K562 (cell line): ENCODE results near the gene SPATA13. TPM values are rescaled to one million over a fixed set of nuclear protein-coding genes. Genes with fewer than 3 reads are reported as not detected.

Experiments used
- ATAC-seq: fragments of 200-7000 bp; cut with Tn5 transposase; 3 replicates; pipeline ENCODE4 v1.9.1; 2020; ENCODE audit warnings: moderate library complexity
- BruUV-seq: library from RNA; stranded (reverse); fragments of 400-500 nt; replicated peaks from 2 replicates; lab custom pipeline; 2021; lab: Mats Ljungman, UMichigan
- CTCF ChIA-PET: fragments of 300-600 bp; formaldehyde crosslinking; extraction: SDS; loops from one replicate; lab custom pipeline; 2021; ENCODE audit warnings: low intra/inter-chr PET ratio; lab: Yijun Ruan, JAX
- POLR2A ChIA-PET: fragments of 300-600, 350-650 bp; sonication (Branson Sonifier 250); formaldehyde crosslinking; extraction: SDS; loops from one replicate; lab custom pipeline; 2021; ENCODE audit warnings: antibody characterized with exemption, inconsistent platforms; lab: Yijun Ruan, JAX
- DNase-seq, 4 experiments: peaks; one replicate each; pipeline versions ENCODE4 v3.0.0 to v3.0.0-alpha.2; 2011 to 2018; ENCODE audit warnings: low spot score in 3 of 4, mixed read lengths in 3 of 4; ENCODE audit errors: extremely low read depth in 1 of 4
- FAIRE-seq: peaks from 2 replicates; lab custom pipeline; 2011; peaks lifted over from hg19 to GRCh38; lab: Jason Lieb, UNC
- H2AFZ ChIP-seq: 2 replicates; pipeline ENCODE4 v1.6.0; 2011; ENCODE audit warnings: low read depth, low read length, control low read depth, inconsistent platforms
- H3K27ac ChIP-seq: fragments of 200-600 bp; 3 replicates; pipeline ENCODE4 v1.8.0; 2011; ENCODE audit warnings: low read depth, mild to moderate bottlenecking, control low read depth, inconsistent platforms, low read length, moderate library complexity, mixed read lengths; ENCODE audit errors: extremely low read depth
- H3K27me3 ChIP-seq, 2 experiments: fragments of 300-600 bp in 1 of 2; 2 replicates in 1 of 2; 3 replicates in 1 of 2; pipeline versions ENCODE4 v1.6.0 to v1.8.0; 2011; ENCODE audit warnings: inconsistent platforms in 2 of 2, low read length in 2 of 2, mild to moderate bottlenecking in 1 of 2, mixed read lengths in 1 of 2, moderate library complexity in 1 of 2; ENCODE audit not compliant: control insufficient read depth in 2 of 2, insufficient read depth in 2 of 2
- H3K36me3 ChIP-seq: fragments of 300-600 bp; 3 replicates; pipeline ENCODE4 v1.8.0; 2011; ENCODE audit warnings: mild to moderate bottlenecking, low read length, inconsistent platforms; ENCODE audit not compliant: control insufficient read depth, insufficient read depth
- H3K4me1 ChIP-seq, 2 experiments: fragments of 200-600 bp in 1 of 2; replicated peaks in 1 of 2; 2 replicates in 1 of 2; 3 replicates in 1 of 2; pipeline versions ENCODE4 v1.5.1 to v1.8.0; 2011; ENCODE audit warnings: inconsistent platforms in 2 of 2, low read length in 2 of 2, mild to moderate bottlenecking in 1 of 2, mixed read lengths in 1 of 2, moderate library complexity in 1 of 2; ENCODE audit not compliant: control insufficient read depth in 2 of 2, insufficient read depth in 2 of 2
- H3K4me2 ChIP-seq: 2 replicates; pipeline ENCODE4 v1.6.1; 2011; ENCODE audit warnings: low read length, control low read depth, inconsistent platforms, mixed read lengths; ENCODE audit not compliant: insufficient read depth
- H3K4me3 ChIP-seq: fragments of 200-600 bp; sonication (generic), shearing (Covaris generic); 2 replicates; pipeline ENCODE4 v1.5.1; 2016; ENCODE audit warnings: control low read depth, inconsistent platforms
- H3K79me2 ChIP-seq: fragments of 200-600 bp; 3 replicates; pipeline ENCODE4 v1.8.0; 2011; ENCODE audit warnings: low read length, inconsistent platforms; ENCODE audit not compliant: control insufficient read depth, insufficient read depth
- H3K9ac ChIP-seq, 2 experiments: 2 replicates each; pipeline versions ENCODE4 v1.6.0 to v1.6.1; 2011; ENCODE audit warnings: low read depth in 2 of 2, low read length in 2 of 2, control low read depth in 1 of 2, inconsistent platforms in 1 of 2, mild to moderate bottlenecking in 1 of 2, mixed read lengths in 1 of 2; ENCODE audit not compliant: insufficient read depth in 1 of 2
- H3K9me1 ChIP-seq: one replicate; pipeline ENCODE4 v1.6.0; 2011; ENCODE audit warnings: inconsistent platforms, mild to moderate bottlenecking, low read length, moderate library complexity; ENCODE audit not compliant: control insufficient read depth, insufficient read depth
- H3K9me3 ChIP-seq: replicated peaks from 2 replicates; pipeline ENCODE4 v1.5.1; 2011; ENCODE audit warnings: low read depth, low read length, inconsistent platforms; ENCODE audit not compliant: control insufficient read depth, insufficient read depth
- H4K20me1 ChIP-seq: replicated peaks from 2 replicates; pipeline ENCODE4 v1.6.1; 2011; ENCODE audit warnings: low read length, inconsistent platforms, mixed read lengths; ENCODE audit not compliant: control insufficient read depth, insufficient read depth
- ETV6 ChIP-seq, 3 experiments: fragments of 150-350 bp in 1 of 3; sonication (generic) in 1 of 3; formaldehyde crosslinking in 1 of 3; IDR thresholded peaks; 2 replicates each; pipeline versions ENCODE4 v1.6.1 to v1.8.0; 2014 to 2022; ENCODE audit warnings: borderline replicate concordance in 2 of 3, low read depth in 2 of 3, antibody characterized with exemption in 1 of 3, low read length in 1 of 3, mild to moderate bottlenecking in 1 of 3, missing genetic modification reagents in 1 of 3
- HDGF ChIP-seq: fragments of 450-650 bp; IDR thresholded peaks from 2 replicates; pipeline ENCODE4 v1.6.1; 2016
- ILF3 ChIP-seq: fragments of 450-650 bp; IDR thresholded peaks from 2 replicates; pipeline ENCODE4 v1.6.1; 2018; ENCODE audit warnings: antibody characterized with exemption, mild to moderate bottlenecking, moderate library complexity, borderline replicate concordance
- IRF9 ChIP-seq: fragments of 450-650 bp; IDR thresholded peaks from 2 replicates; pipeline ENCODE4 v1.6.1; 2016; ENCODE audit warnings: missing biosample characterization, missing genetic modification characterization
- MTA1 ChIP-seq: fragments of 450-650 bp; IDR thresholded peaks from 2 replicates; pipeline ENCODE4 v1.6.1; 2017; ENCODE audit warnings: borderline replicate concordance
- POU5F1 ChIP-seq: fragments of 150-350 bp; IDR thresholded peaks from 2 replicates; pipeline ENCODE4 v1.6.1; 2014; ENCODE audit warnings: borderline replicate concordance, low read length, low read depth, mild to moderate bottlenecking; ENCODE audit not compliant: partially characterized antibody
- SIN3A ChIP-seq, 2 experiments: fragments of 150-350 bp in 1 of 2; IDR thresholded peaks; 2 replicates each; pipeline ENCODE4 v1.6.1; 2011 to 2016; ENCODE audit warnings: borderline replicate concordance in 2 of 2, low read depth in 2 of 2, low read length in 2 of 2, mild to moderate bottlenecking in 2 of 2, moderate library complexity in 2 of 2; ENCODE audit not compliant: control insufficient read depth in 1 of 2
- SNAPC5 ChIP-seq: fragments of 250-450 bp; sonication (Bioruptor Pico); IDR thresholded peaks from 2 replicates; pipeline ENCODE4 v1.8.0; 2021; ENCODE audit warnings: moderate library complexity, mild to moderate bottlenecking, inconsistent platforms
- TOE1 ChIP-seq, 2 experiments: fragments of 450-650 bp in 1 of 2; sonication (generic) in 1 of 2; formaldehyde crosslinking in 1 of 2; IDR thresholded peaks; 2 replicates each; pipeline versions ENCODE4 v1.7.1 to v1.8.0; 2016 to 2022; ENCODE audit warnings: borderline replicate concordance in 2 of 2, mild to moderate bottlenecking in 2 of 2, antibody characterized with exemption in 1 of 2, inconsistent platforms in 1 of 2, low read depth in 1 of 2, missing genetic modification reagents in 1 of 2, moderate library complexity in 1 of 2
- ZNF282 ChIP-seq: sonication (generic); formaldehyde crosslinking; IDR thresholded peaks from 2 replicates; pipeline ENCODE4 v1.8.1; 2023; ENCODE audit warnings: missing genetic modification reagents
- ZNF395 ChIP-seq: fragments of 200-800 bp; sonication (Bioruptor generic); IDR thresholded peaks from 2 replicates; pipeline ENCODE4 v1.6.1; 2017; ENCODE audit warnings: missing genetic modification characterization, missing compliant biosample characterization
- ZNF695 ChIP-seq: fragments of 450-650 bp; formaldehyde crosslinking; IDR thresholded peaks from 2 replicates; pipeline ENCODE4 v1.4.0; 2020; ENCODE audit warnings: mild to moderate bottlenecking, moderate library complexity
- ZNF830 ChIP-seq: fragments of 250-450 bp; sonication (Bioruptor Pico); IDR thresholded peaks from 2 replicates; pipeline ENCODE4 v1.5.0; 2021; ENCODE audit warnings: mild to moderate bottlenecking
- WGBS: fragments of 100-300 bp; shearing (Covaris generic); methylation state at CpG from one replicate; pipeline ENCODE4 v1.1.6; 2016; ENCODE audit warnings: low coverage, mixed read lengths; ENCODE audit not compliant: insufficient coverage; ENCODE audit errors: missing lambda C conversion rate; 5-methylcytosine and 5-hydroxymethylcytosine counted together
- in situ Hi-C: fragments of 300-500 bp; cut with MboI; formaldehyde crosslinking; loops from 4 replicates; pipeline ENCODE4 v1.15.0; 2018; ENCODE audit warnings: inconsistent platforms, mixed read lengths
- intact Hi-C: fragments of 100-400 bp; cut with micrococcal nuclease; formaldehyde crosslinking; loops from 2 replicates; pipeline ENCODE4 v1.14.2; 2022
- polyA plus RNA-seq, 8 experiments: library from polyadenylated mRNA; depleted of rRNA in 4 of 8; stranded (reverse) in 5 of 8; unstranded in 3 of 8; fragments of >200 nt; fragmentation: Nextera tagmentation in 2 of 8; fragmentation: Illumina TruSeq in 1 of 8; extraction: Ambion mirVana in 2 of 8; extraction: Trizol in 1 of 8; gene quantifications; 2 replicates each; pipeline versions ENCODE4 v1.2.1 to v1.2.3, GENCODE V29; 2011 to 2014; ENCODE audit warnings: inconsistent platforms in 1 of 8, missing spikeins in 1 of 8
- total RNA-seq, 7 experiments: library from RNA; depleted of rRNA in 6 of 7; stranded (reverse); fragments of >200 nt in 6 of 7; fragmentation: Illumina TruSeq in 2 of 7; extraction: Trizol in 2 of 7; gene quantifications; 2 replicates each; pipeline versions ENCODE4 v1.2.1 to v1.2.3, GENCODE V29; 2011 to 2021; ENCODE audit warnings: low replicate concordance in 1 of 7
- TF ChIP-seq, protein P1 (sequence below): sonication (generic); IDR thresholded peaks from 2 replicates; pipeline ENCODE4 v1.6.1; 2016
- TF ChIP-seq, protein P2 (sequence below): IDR thresholded peaks from 3 replicates; pipeline ENCODE4 v1.6.1; 2011; ENCODE audit warnings: borderline replicate concordance, mild to moderate bottlenecking, moderate library complexity; ENCODE audit not compliant: insufficient read length; ENCODE audit errors: extremely low read depth

SPATA13 gene
- total and polyA plus RNA-seq, 9 of the 15 experiments (the other 6 are each of a cell fraction or from before 2014, with no cell fraction given), result 0.08 to 0.99 (median 0.21) TPM; not detected in 2

DNA sequence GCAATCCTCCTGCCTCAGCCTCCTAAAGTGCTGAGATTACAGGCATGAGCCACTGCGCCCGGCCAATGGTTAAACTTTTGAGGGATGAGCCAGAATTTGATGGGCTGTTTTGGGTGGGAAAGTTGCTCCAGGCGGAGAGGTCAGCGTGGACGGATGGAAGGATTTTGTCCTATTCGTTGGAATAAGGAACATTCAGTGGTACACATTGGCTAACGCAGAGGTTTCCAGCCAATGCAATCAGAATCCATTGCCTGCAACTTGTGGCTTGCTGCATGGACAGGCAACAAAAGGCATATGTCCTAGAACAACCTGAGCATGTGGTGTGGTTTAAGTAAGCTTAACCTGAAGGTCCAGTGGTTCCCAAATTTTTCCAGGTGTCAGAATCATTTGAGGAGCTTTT lies 113.4 kb downstream of the SPATA13 start:
- ATAC-seq, result no peak
- ChIA-PET POLR2A (interaction anchor here (1.5 kb wide), 1 partner anchor 10 kb away, joined by 5 read pairs; no protein-coding TSS in a partner anchor), CTCF (no interaction called here)
- no peak overlapping the region for H3K4me3 ChIP-seq
- H2AFZ ChIP-seq, result no peak overlapping the region
- H3K27ac ChIP-seq, result no peak overlapping the region
- no TSS peak for BruUV-seq
- H3K79me2 ChIP-seq, result no peaks in the 10 kb centered on the region
- no peaks in the 10 kb centered on the region for H3K9me3 ChIP-seq
- H3K9ac ChIP-seq, result no peak overlapping the region
- H3K36me3 ChIP-seq, result no peaks in the 10 kb centered on the region
- no peak overlapping the region for H3K4me2 ChIP-seq
- WGBS, result 0% methylated on average over 5 of the region's 7 CpGs
- no peak for FAIRE-seq
- no peaks in the 10 kb centered on the region for H3K9me1 ChIP-seq
- DNase-seq, result no peak
- in situ Hi-C loops (no loop called here), intact Hi-C loops (no loop called here)
- H3K27me3 ChIP-seq, result peaks cover 2 to 7% of the 10 kb centered on the region in 2 experiments; a peak in 4 of 5 replicates
- H4K20me1 ChIP-seq, result no peaks in the 10 kb centered on the region
- no peaks in the 10 kb centered on the region for H3K4me1 ChIP-seq
- TF ChIP-seq TOE1 (IDR thresholded peaks at IDR 0.05; ENCODE audit: borderline replicate concordance) (no peak), TOE1 (CRISPR knock-in tag; IDR thresholded peaks at IDR 0.05; ENCODE audit: borderline replicate concordance, low read depth) (no peak), POU5F1 (no peak), SNAPC5 (CRISPR knock-in tag) (no peak), HDGF (no peak), ZNF830 (CRISPR knock-in tag) (no peak), MTA1 (no peak), ETV6 (IDR thresholded peaks at IDR 0.05; ENCODE audit: borderline replicate concordance in 1 of 2, low read depth in 2 of 2, low read length in 1 of 2) (no peak), ETV6 (CRISPR knock-in tag; IDR thresholded peaks at IDR 0.05; ENCODE audit: borderline replicate concordance) (no peak), ZNF395 (CRISPR knock-in tag) (no peak), SIN3A (IDR thresholded peaks at IDR 0.05; ENCODE audit: borderline replicate concordance in 2 of 2, control insufficient read depth in 1 of 2, low read depth in 2 of 2, low read length in 2 of 2) (no peak), ILF3 (no peak), ZNF282 (CRISPR knock-in tag) (no peak), ZNF695 (no peak), IRF9 (tag) (no peak)
- TF ChIP-seq, protein P1, sequence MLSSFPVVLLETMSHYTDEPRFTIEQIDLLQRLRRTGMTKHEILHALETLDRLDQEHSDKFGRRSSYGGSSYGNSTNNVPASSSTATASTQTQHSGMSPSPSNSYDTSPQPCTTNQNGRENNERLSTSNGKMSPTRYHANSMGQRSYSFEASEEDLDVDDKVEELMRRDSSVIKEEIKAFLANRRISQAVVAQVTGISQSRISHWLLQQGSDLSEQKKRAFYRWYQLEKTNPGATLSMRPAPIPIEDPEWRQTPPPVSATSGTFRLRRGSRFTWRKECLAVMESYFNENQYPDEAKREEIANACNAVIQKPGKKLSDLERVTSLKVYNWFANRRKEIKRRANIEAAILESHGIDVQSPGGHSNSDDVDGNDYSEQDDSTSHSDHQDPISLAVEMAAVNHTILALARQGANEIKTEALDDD, result no peak
- TF ChIP-seq, protein P2, sequence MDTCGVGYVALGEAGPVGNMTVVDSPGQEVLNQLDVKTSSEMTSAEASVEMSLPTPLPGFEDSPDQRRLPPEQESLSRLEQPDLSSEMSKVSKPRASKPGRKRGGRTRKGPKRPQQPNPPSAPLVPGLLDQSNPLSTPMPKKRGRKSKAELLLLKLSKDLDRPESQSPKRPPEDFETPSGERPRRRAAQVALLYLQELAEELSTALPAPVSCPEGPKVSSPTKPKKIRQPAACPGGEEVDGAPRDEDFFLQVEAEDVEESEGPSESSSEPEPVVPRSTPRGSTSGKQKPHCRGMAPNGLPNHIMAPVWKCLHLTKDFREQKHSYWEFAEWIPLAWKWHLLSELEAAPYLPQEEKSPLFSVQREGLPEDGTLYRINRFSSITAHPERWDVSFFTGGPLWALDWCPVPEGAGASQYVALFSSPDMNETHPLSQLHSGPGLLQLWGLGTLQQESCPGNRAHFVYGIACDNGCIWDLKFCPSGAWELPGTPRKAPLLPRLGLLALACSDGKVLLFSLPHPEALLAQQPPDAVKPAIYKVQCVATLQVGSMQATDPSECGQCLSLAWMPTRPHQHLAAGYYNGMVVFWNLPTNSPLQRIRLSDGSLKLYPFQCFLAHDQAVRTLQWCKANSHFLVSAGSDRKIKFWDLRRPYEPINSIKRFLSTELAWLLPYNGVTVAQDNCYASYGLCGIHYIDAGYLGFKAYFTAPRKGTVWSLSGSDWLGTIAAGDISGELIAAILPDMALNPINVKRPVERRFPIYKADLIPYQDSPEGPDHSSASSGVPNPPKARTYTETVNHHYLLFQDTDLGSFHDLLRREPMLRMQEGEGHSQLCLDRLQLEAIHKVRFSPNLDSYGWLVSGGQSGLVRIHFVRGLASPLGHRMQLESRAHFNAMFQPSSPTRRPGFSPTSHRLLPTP, result no peak
